HEK293 (cell line): Measurements from ENCODE around the gene PITPNC1.

Experiments used
- CTCF ChIA-PET: fragments of 350-600 bp; formaldehyde crosslinking; extraction: SDS; loops from one replicate; lab custom pipeline; 2021; ENCODE audit warnings: antibody characterized with exemption; lab: Yijun Ruan, JAX
- POLR2A ChIA-PET: fragments of 300-600 bp; formaldehyde crosslinking; extraction: SDS; loops from one replicate; lab custom pipeline; 2020; ENCODE audit warnings: antibody characterized with exemption, inconsistent platforms; lab: Yijun Ruan, JAX
- H3K27ac ChIP-seq: fragments of 200-500 bp; sonication (Bioruptor generic); 2 replicates; pipeline ENCODE4 v1.5.1; 2014; ENCODE audit warnings: low read depth, low read length, control low read depth, inconsistent platforms; ENCODE audit errors: extremely low read depth
- H3K36me3 ChIP-seq, 2 experiments: fragments of 200-500 bp in 1 of 2; sonication (Bioruptor generic) in 1 of 2; 1 replicate in 1 of 2; 2 replicates in 1 of 2; pipeline ENCODE4 v1.5.1; 2014 to 2017; ENCODE audit warnings: inconsistent platforms in 2 of 2, low read length in 2 of 2; ENCODE audit not compliant: control insufficient read depth in 2 of 2, insufficient read depth in 1 of 2
- H3K4me1 ChIP-seq: fragments of 200-500 bp; sonication (Bioruptor generic); 2 replicates; pipeline ENCODE4 v1.5.1; 2014; ENCODE audit warnings: mild to moderate bottlenecking, low read length, inconsistent platforms; ENCODE audit not compliant: control insufficient read depth, insufficient read depth
- H3K4me3 ChIP-seq: 2 replicates; pipeline ENCODE4 v1.5.1; 2011; ENCODE audit warnings: low read depth, mild to moderate bottlenecking, control low read depth, low read length, moderate library complexity
- H3K9me3 ChIP-seq: fragments of 200-500 bp; sonication (Bioruptor generic); 2 replicates; pipeline ENCODE4 v1.5.1; 2014; ENCODE audit warnings: low read depth, low read length, inconsistent platforms; ENCODE audit not compliant: control insufficient read depth, insufficient read depth
- ATF2 ChIP-seq: fragments of 450-650 bp; formaldehyde crosslinking; IDR thresholded peaks from 2 replicates; pipeline ENCODE4 v1.5.1; 2016; ENCODE audit warnings: missing biosample characterization, missing genetic modification characterization, low read depth
- FEZF1 ChIP-seq: fragments of 450-650 bp; formaldehyde crosslinking; IDR thresholded peaks from 2 replicates; pipeline ENCODE4 v1.5.1; 2016; ENCODE audit warnings: missing biosample characterization, missing genetic modification characterization
- GLIS2 ChIP-seq: fragments of 450-650 bp; formaldehyde crosslinking; IDR thresholded peaks from 2 replicates; pipeline ENCODE4 v1.5.1; 2016; ENCODE audit warnings: missing biosample characterization, missing genetic modification characterization
- KLF16 ChIP-seq: fragments of 450-650 bp; formaldehyde crosslinking; IDR thresholded peaks from 2 replicates; pipeline ENCODE4 v1.5.1; 2017; ENCODE audit warnings: missing biosample characterization, missing genetic modification characterization
- ZBTB1 ChIP-seq: fragments of 450-650 bp; formaldehyde crosslinking; IDR thresholded peaks from 2 replicates; pipeline ENCODE4 v1.5.1; 2016; ENCODE audit warnings: missing biosample characterization, missing genetic modification characterization
- ZNF10 ChIP-seq: fragments of 450-650 bp; formaldehyde crosslinking; IDR thresholded peaks from 2 replicates; pipeline ENCODE4 v1.5.1; 2017; ENCODE audit warnings: missing biosample characterization, missing genetic modification characterization
- ZNF140 ChIP-seq: fragments of 450-650 bp; formaldehyde crosslinking; IDR thresholded peaks from 2 replicates; pipeline ENCODE4 v1.5.1; 2016; ENCODE audit warnings: missing biosample characterization, missing genetic modification characterization
- ZNF157 ChIP-seq: fragments of 450-650 bp; formaldehyde crosslinking; IDR thresholded peaks from 2 replicates; pipeline ENCODE4 v1.5.1; 2016; ENCODE audit warnings: missing biosample characterization, missing genetic modification characterization
- ZNF19 ChIP-seq: fragments of 450-650 bp; formaldehyde crosslinking; IDR thresholded peaks from 2 replicates; pipeline ENCODE4; 2016; ENCODE audit warnings: missing biosample characterization, missing genetic modification characterization, low read depth
- ZNF248 ChIP-seq: fragments of 450-650 bp; formaldehyde crosslinking; IDR thresholded peaks from 2 replicates; pipeline ENCODE4 v1.5.1; 2017; ENCODE audit warnings: missing biosample characterization, missing genetic modification characterization
- ZNF549 ChIP-seq: fragments of 450-650 bp; IDR thresholded peaks from 2 replicates; pipeline ENCODE4 v1.5.1; 2018; ENCODE audit warnings: missing biosample characterization, missing genetic modification characterization, mild to moderate bottlenecking, inconsistent platforms, moderate library complexity
- ZNF571 ChIP-seq: fragments of 450-650 bp; formaldehyde crosslinking; IDR thresholded peaks from 2 replicates; pipeline ENCODE4 v1.5.0; 2017; ENCODE audit warnings: missing biosample characterization, missing genetic modification characterization
- ZNF610 ChIP-seq: fragments of 450-650 bp; formaldehyde crosslinking; IDR thresholded peaks from 2 replicates; pipeline ENCODE4 v1.5.1; 2016; ENCODE audit warnings: missing biosample characterization, missing genetic modification characterization, borderline replicate concordance
- ZNF624 ChIP-seq: fragments of 450-650 bp; formaldehyde crosslinking; IDR thresholded peaks from 2 replicates; pipeline ENCODE4 v1.5.1; 2017; ENCODE audit warnings: missing biosample characterization, missing genetic modification characterization
- ZNF629 ChIP-seq: fragments of 450-650 bp; formaldehyde crosslinking; IDR thresholded peaks from 2 replicates; pipeline ENCODE4 v1.5.1; 2017; ENCODE audit warnings: missing biosample characterization, missing genetic modification characterization
- ZNF692 ChIP-seq: fragments of 450-650 bp; formaldehyde crosslinking; IDR thresholded peaks from 2 replicates; pipeline ENCODE4 v1.5.1; 2016; ENCODE audit warnings: missing biosample characterization, missing genetic modification characterization
- ZNF76 ChIP-seq: fragments of 450-650 bp; formaldehyde crosslinking; IDR thresholded peaks from 2 replicates; pipeline ENCODE4; 2016; ENCODE audit warnings: low read depth, missing biosample characterization, missing genetic modification characterization, borderline replicate concordance

Gene PITPNC1

GRCh38 chr17:67441052-67441895 is 64.2 kb downstream of the PITPNC1 start:
- H3K4me1 ChIP-seq: 0 out of 2 replicates have a peak, but pooled peaks cover 2% of the 10 kb centered on the region
- H3K36me3 ChIP-seq: no peaks in the 10 kb centered on the region
- peak overlapping the region; percentile 37; the same call in 1 of the 2 replicates for H3K27ac ChIP-seq
- no peaks in the 10 kb centered on the region for H3K9me3 ChIP-seq
- H3K4me3 ChIP-seq: no peak overlapping the region
- POLR2A ChIA-PET: interaction anchor here (0.6 kb wide), 1 partner anchor 168 kb away, joined by 5 read pairs; no protein-coding TSS in a partner anchor
- CTCF ChIA-PET: interaction anchor here (0.7 to 1.4 kb wide), 6 partner anchors 8 to 161 kb away, joined by 3 to 7 read pairs (median 3); no protein-coding TSS in a partner anchor
- TF ChIP-seq ZNF10 (tag by site-specific recombination): 0 out of 2 replicates have a peak, but pooled peaks have one; percentile 34
- TF ChIP-seq ZNF140 (tag by site-specific recombination): no peak
- TF ChIP-seq, all 188 proteins: peak for 1

- POLR2A ChIA-PET: interaction anchor here (0.6 kb wide), 1 partner anchor 169 kb away, joined by 5 read pairs; no protein-coding TSS in a partner anchor
- H3K4me1 ChIP-seq: 0 out of 2 replicates have a peak, but pooled peaks cover 2% of the 10 kb centered on the region
- no peaks in the 10 kb centered on the region for H3K9me3 ChIP-seq
- no peak overlapping the region for H3K27ac ChIP-seq
- H3K36me3 ChIP-seq: no peaks in the 10 kb centered on the region
- TF ChIP-seq ZNF571 (tag by site-specific recombination): no peak
- TF ChIP-seq ZBTB1 (tag by site-specific recombination): no peak
- no peak for TF ChIP-seq ZNF692 (tag by site-specific recombination)
- no peak for TF ChIP-seq ZNF549 (tag by site-specific recombination)
- TF ChIP-seq GLIS2: no peak
- no peak for TF ChIP-seq ZNF157 (tag by site-specific recombination)
- TF ChIP-seq ATF2 (tag by site-specific recombination): no peak
- no peak for TF ChIP-seq ZNF624 (tag by site-specific recombination)
- TF ChIP-seq ZNF76 (tag by site-specific recombination): no peak
- no peak for TF ChIP-seq ZNF629
- no peak for TF ChIP-seq ZNF248 (tag by site-specific recombination)
- no peak for TF ChIP-seq ZNF19 (tag by site-specific recombination)
- no peak for TF ChIP-seq KLF16
- no peak for TF ChIP-seq FEZF1 (tag by site-specific recombination)
- no peak for TF ChIP-seq ZNF610 (tag by site-specific recombination)
- H3K4me3 ChIP-seq: no peak overlapping the region
- CTCF ChIA-PET: interaction anchor here (0.7 to 1.4 kb wide), 3 partner anchors 53 to 80 kb away, joined by 3 to 7 read pairs (median 3); no protein-coding TSS in a partner anchor
Measured at GRCh38 chr17:67441896-67442219, 64.8 kb downstream of the PITPNC1 start.
